ENCODE measurements around the gene SYNPO.

The SYNPO gene

DNA sequence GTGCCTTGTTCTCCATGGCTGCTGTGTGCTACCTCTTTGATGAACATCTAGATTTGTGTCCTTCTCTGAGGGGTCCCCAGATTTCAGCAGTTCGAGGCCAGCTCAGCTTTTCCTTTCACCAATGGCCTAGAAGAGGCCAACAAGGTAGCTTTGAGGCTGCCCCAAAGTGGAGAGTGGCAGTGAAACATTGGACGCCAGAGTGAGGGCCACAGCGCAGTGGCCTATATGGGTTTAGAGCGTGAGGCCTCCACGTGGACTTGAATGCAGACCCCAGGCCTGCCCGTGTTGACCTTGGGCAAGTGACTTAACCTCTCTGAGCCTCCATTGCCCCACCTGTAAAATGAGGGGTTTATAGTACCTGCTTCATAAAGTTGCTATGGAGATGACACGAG is 32.4 kb downstream of the SYNPO start:
- H3K36me3 ChIP-seq (ENCODE audit: insufficient read depth, low read length): no peaks in the 10 kb centered on the region
- no peak overlapping the region for H3K9ac ChIP-seq (ENCODE audit: low read length)
- H3K79me2 ChIP-seq (ENCODE audit: insufficient read depth, low read length): no peaks in the 10 kb centered on the region
- no peak overlapping the region for H3K4me2 ChIP-seq (ENCODE audit: low read length)
- TF ChIP-seq EZH2 (IDR thresholded peaks at IDR 0.05; ENCODE audit: borderline replicate concordance, low read length): no peak
- TF ChIP-seq, protein P1, sequence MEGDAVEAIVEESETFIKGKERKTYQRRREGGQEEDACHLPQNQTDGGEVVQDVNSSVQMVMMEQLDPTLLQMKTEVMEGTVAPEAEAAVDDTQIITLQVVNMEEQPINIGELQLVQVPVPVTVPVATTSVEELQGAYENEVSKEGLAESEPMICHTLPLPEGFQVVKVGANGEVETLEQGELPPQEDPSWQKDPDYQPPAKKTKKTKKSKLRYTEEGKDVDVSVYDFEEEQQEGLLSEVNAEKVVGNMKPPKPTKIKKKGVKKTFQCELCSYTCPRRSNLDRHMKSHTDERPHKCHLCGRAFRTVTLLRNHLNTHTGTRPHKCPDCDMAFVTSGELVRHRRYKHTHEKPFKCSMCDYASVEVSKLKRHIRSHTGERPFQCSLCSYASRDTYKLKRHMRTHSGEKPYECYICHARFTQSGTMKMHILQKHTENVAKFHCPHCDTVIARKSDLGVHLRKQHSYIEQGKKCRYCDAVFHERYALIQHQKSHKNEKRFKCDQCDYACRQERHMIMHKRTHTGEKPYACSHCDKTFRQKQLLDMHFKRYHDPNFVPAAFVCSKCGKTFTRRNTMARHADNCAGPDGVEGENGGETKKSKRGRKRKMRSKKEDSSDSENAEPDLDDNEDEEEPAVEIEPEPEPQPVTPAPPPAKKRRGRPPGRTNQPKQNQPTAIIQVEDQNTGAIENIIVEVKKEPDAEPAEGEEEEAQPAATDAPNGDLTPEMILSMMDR (IDR thresholded peaks at IDR 0.05; ENCODE audit: low read length): no peak
- H3K27ac ChIP-seq (ENCODE audit: low read depth, low read length, poor library complexity, severe bottlenecking): no peak overlapping the region
- no peak overlapping the region for H3K4me3 ChIP-seq (ENCODE audit: low read depth, low read length, poor library complexity, severe bottlenecking)
- H4K20me1 ChIP-seq (ENCODE audit: insufficient read depth, low read length): no peaks in the 10 kb centered on the region
- H3K4me1 ChIP-seq (ENCODE audit: insufficient read depth, low read length, severe bottlenecking): no peaks in the 10 kb centered on the region
- H3K9me3 ChIP-seq (ENCODE audit: low read length): no peaks in the 10 kb centered on the region
- no peak overlapping the region for H2AFZ ChIP-seq (ENCODE audit: low read length)
- H3K27me3 ChIP-seq (ENCODE audit: insufficient read depth, low read length): peaks cover 6% of the 10 kb centered on the region; the same call in 1 of the 2 replicates
- no peaks in the 10 kb centered on the region for H3K9me2 ChIP-seq (ENCODE audit: low read depth, low read length)
- H3F3A ChIP-seq (ENCODE audit: insufficient read depth, low read length): no peaks in the 10 kb centered on the region

DNA sequence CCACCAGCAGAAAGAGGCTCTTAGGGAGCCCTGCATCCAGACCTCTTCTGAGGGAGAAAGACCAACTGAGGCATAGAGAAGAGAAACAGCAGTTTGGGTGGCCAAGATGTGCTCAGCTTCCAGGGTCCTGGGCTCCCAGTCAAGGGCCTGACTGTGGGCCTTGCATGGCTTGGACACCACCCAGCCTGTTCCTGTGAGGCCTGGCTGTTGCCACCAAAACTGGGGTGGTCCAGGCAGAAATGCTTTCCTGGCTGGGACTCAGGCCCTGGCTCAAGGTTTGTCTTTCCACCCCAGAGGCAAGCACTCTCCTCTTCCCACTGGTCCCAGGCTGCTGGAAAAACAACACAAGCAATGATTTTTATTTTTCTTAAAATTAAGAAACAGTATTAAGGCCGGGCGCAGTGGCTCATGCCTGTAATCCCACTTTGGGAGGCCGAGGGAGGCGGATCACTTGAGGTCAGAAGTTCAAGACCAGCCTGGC is 33.9 kb downstream of the SYNPO start:
- Histone ChIP-seq H3K4me1 (ENCODE audit: insufficient read depth, low read length, severe bottlenecking) (no peaks in the 10 kb centered on the region), H3K9me3 (ENCODE audit: low read length) (no peaks in the 10 kb centered on the region), H3K9ac (ENCODE audit: low read length) (no peak overlapping the region), H3K4me2 (ENCODE audit: low read length) (no peak overlapping the region), H3K79me2 (ENCODE audit: insufficient read depth, low read length) (no peaks in the 10 kb centered on the region), H3K27me3 (ENCODE audit: insufficient read depth, low read length) (no peaks in the 10 kb centered on the region), H3K36me3 (ENCODE audit: insufficient read depth, low read length) (no peaks in the 10 kb centered on the region), H2AFZ (ENCODE audit: low read length) (no peak overlapping the region), H3F3A (ENCODE audit: insufficient read depth, low read length) (no peaks in the 10 kb centered on the region), H3K9me2 (ENCODE audit: low read depth, low read length) (no peaks in the 10 kb centered on the region), H3K27ac (ENCODE audit: low read depth, low read length, poor library complexity, severe bottlenecking) (no peak overlapping the region), H3K4me3 (ENCODE audit: low read depth, low read length, poor library complexity, severe bottlenecking) (no peak overlapping the region), H4K20me1 (ENCODE audit: insufficient read depth, low read length) (no peaks in the 10 kb centered on the region)
- TF ChIP-seq, protein P1 (IDR thresholded peaks at IDR 0.05; ENCODE audit: low read length): no peak
- no peak for TF ChIP-seq EZH2 (IDR thresholded peaks at IDR 0.05; ENCODE audit: borderline replicate concordance, low read length)

DNA sequence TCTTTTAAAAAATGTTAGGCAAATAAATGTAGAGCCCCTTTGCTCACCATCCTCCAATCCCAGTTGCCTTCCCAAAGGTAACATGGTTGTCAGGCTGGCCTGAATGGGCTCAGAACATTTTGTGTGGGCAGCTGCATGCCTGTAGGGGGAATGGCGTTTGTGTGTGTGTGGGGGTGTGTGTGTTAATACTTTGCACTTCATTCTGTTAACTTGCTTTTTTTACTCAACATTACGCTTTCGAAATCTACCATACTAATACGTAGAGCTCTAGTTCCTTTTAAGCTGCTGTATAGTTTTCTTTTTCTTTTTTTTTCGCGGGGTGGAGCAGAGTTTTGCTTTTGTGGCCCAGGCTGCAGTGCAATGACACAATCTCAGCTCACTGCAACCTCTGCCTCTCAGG is 34.6 kb downstream of the SYNPO start:
- Histone ChIP-seq H3K79me2 (ENCODE audit: insufficient read depth, low read length) (no peaks in the 10 kb centered on the region), H3K4me3 (ENCODE audit: low read depth, low read length, poor library complexity, severe bottlenecking) (no peak overlapping the region), H3K27ac (ENCODE audit: low read depth, low read length, poor library complexity, severe bottlenecking) (no peak overlapping the region), H3K4me1 (ENCODE audit: insufficient read depth, low read length, severe bottlenecking) (no peaks in the 10 kb centered on the region), H2AFZ (ENCODE audit: low read length) (no peak overlapping the region), H3K4me2 (ENCODE audit: low read length) (no peak overlapping the region), H3K9me3 (ENCODE audit: low read length) (no peaks in the 10 kb centered on the region), H3F3A (ENCODE audit: insufficient read depth, low read length) (no peaks in the 10 kb centered on the region), H3K9me2 (ENCODE audit: low read depth, low read length) (no peaks in the 10 kb centered on the region), H3K27me3 (ENCODE audit: insufficient read depth, low read length) (no peaks in the 10 kb centered on the region), H3K9ac (ENCODE audit: low read length) (no peak overlapping the region), H3K36me3 (ENCODE audit: insufficient read depth, low read length) (no peaks in the 10 kb centered on the region), H4K20me1 (ENCODE audit: insufficient read depth, low read length) (no peaks in the 10 kb centered on the region)
- TF ChIP-seq, protein P1 (IDR thresholded peaks at IDR 0.05; ENCODE audit: low read length): no peak

Measured in OCI-LY1 (cell line).